ENCODE measurements around the gene SNX10.

GRCh38 chr7:26393818-26394217 is 102.2 kb downstream of the SNX10 start:
- no peak for TF ChIP-seq CTCF (IDR thresholded peaks at IDR 0.05; ENCODE audit: low read length)
- no peak for TF ChIP-seq EZH2 (IDR thresholded peaks at IDR 0.05; ENCODE audit: borderline replicate concordance, low read length)

Measured in OCI-LY1 (cell line).